Peyer's patch (tissue), 4 donors: ENCODE data around the gene RNASE7. TPM values are rescaled to one million over a fixed set of nuclear protein-coding genes. Genes with fewer than 3 reads are reported as not detected.
A peak's percentile ranks its signal among the peaks of the same experiment; 100 is the strongest.

Experiments used
- DNase-seq, 3 donors: peaks; one replicate each; pipeline ENCODE4 v3.0.0-alpha.2; 2017 to 2019
- H3K27ac ChIP-seq, 4 donors: fragments of 200-600 bp; sonication (generic); one replicate each; pipeline ENCODE4 v1.5.1; 2016 to 2019
- H3K27me3 ChIP-seq, 2 donors: fragments of 200-600 bp; sonication (generic); one replicate each; pipeline ENCODE4 v1.5.1; 2019
- H3K36me3 ChIP-seq, 3 donors: fragments of 200-600 bp; sonication (generic); one replicate each; pipeline ENCODE4 v1.5.1; 2016 to 2019
- H3K4me1 ChIP-seq, 4 donors: fragments of 200-600 bp; sonication (generic); one replicate each; pipeline ENCODE4 v1.5.1; 2016 to 2019
- H3K4me3 ChIP-seq, 4 donors: fragments of 200-600 bp; sonication (generic); 1 replicate in 3 of 4; 2 replicates in 1 of 4; pipeline ENCODE4 v1.5.1; 2016 to 2019; ENCODE audit warnings: mild to moderate bottlenecking in 1 of 4
- H3K9me3 ChIP-seq, 4 donors: fragments of 200-600 bp; sonication (generic); one replicate each; pipeline ENCODE4 v1.5.1; 2016 to 2019; ENCODE audit warnings: mild to moderate bottlenecking in 1 of 4
- POLR2A ChIP-seq, 2 donors: fragments of 450-650 bp; IDR thresholded peaks; one replicate each; pipeline ENCODE4 v1.5.1; 2017; ENCODE audit warnings: antibody characterized with exemption in 2 of 2, mild to moderate bottlenecking in 2 of 2, moderate library complexity in 2 of 2
- total RNA-seq, 4 donors: library from RNA; depleted of rRNA; stranded (reverse); fragments of >200 nt; gene quantifications; one replicate each; pipeline ENCODE4 v1.1.0, GENCODE V29; 2016
- TF ChIP-seq, protein P1 (sequence below), 6 experiments: fragments of 450-650 bp in 4 of 6; fragments of 200-600 bp in 2 of 6; sonication (generic) in 1 of 6; IDR thresholded peaks; one replicate each; pipeline ENCODE4 v1.5.1; 2017 to 2019; ENCODE audit warnings: antibody characterized with exemption in 6 of 6, mild to moderate bottlenecking in 3 of 6, moderate library complexity in 1 of 6

The RNASE7 gene
- total RNA-seq, 4 donors from 2014 or later: not detected

DNA sequence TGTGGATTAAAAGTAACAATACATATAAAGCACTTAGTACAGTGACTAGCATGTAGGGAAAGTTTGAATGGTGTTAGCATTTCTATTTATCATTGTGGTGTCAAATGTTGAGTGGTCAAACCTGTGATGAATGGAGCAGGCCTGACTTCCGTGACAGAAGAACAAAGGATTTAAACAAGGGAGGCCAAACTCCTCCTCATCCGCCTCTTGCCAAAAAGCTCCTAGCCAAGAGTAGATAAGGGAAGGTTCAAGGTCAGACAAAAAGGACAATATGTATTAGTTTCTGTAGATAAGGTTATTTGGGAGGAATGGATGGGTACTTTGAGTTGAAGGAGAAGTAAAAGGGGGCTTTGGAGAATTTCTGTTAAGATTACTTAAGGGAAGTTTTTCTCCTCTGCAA lies 6.5 kb downstream of the RNASE7 start:
- no peak for DNase-seq
- H3K4me3 ChIP-seq: no peak overlapping the region
- no peak for TF ChIP-seq POLR2A (IDR thresholded peaks at IDR 0.05)
- TF ChIP-seq, protein P1, sequence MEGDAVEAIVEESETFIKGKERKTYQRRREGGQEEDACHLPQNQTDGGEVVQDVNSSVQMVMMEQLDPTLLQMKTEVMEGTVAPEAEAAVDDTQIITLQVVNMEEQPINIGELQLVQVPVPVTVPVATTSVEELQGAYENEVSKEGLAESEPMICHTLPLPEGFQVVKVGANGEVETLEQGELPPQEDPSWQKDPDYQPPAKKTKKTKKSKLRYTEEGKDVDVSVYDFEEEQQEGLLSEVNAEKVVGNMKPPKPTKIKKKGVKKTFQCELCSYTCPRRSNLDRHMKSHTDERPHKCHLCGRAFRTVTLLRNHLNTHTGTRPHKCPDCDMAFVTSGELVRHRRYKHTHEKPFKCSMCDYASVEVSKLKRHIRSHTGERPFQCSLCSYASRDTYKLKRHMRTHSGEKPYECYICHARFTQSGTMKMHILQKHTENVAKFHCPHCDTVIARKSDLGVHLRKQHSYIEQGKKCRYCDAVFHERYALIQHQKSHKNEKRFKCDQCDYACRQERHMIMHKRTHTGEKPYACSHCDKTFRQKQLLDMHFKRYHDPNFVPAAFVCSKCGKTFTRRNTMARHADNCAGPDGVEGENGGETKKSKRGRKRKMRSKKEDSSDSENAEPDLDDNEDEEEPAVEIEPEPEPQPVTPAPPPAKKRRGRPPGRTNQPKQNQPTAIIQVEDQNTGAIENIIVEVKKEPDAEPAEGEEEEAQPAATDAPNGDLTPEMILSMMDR (IDR thresholded peaks at IDR 0.05): no peak
- no peak overlapping the region for H3K27ac ChIP-seq
- no peaks in the 10 kb centered on the region for H3K36me3 ChIP-seq
- no peaks in the 10 kb centered on the region for H3K9me3 ChIP-seq
- H3K4me1 ChIP-seq: peaks cover 0 to 4% (median under 1%) of the 10 kb centered on the region in 4 donors
- H3K27me3 ChIP-seq: no peaks in the 10 kb centered on the region

DNA sequence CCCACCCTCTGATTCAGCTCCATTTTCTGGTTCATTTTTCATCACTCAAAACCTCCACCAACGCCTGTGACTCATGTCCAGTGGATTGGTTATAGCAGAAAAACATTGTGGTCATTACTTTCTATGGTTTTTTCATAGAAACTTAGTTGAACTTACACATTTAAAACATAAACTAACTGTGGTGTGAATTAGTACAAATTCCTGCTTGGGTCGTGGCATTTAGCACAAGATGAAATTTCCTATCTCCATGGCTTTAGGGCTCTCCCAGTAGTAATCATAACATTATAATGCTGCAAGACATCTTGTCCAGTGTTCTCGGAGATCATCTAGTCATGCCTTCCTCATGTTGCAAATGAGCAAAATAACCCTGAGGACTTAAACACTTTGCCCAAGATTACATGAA lies 7.1 kb downstream of the RNASE7 start:
- no peak for DNase-seq
- Histone ChIP-seq H3K27me3 (no peaks in the 10 kb centered on the region), H3K9me3 (no peaks in the 10 kb centered on the region), H3K4me1 (no peaks in the 10 kb centered on the region), H3K4me3 (no peak overlapping the region), H3K27ac (no peak overlapping the region), H3K36me3 (no peaks in the 10 kb centered on the region)
- TF ChIP-seq, protein P1 (IDR thresholded peaks at IDR 0.05): no peak
- TF ChIP-seq POLR2A (IDR thresholded peaks at IDR 0.05): no peak

DNA sequence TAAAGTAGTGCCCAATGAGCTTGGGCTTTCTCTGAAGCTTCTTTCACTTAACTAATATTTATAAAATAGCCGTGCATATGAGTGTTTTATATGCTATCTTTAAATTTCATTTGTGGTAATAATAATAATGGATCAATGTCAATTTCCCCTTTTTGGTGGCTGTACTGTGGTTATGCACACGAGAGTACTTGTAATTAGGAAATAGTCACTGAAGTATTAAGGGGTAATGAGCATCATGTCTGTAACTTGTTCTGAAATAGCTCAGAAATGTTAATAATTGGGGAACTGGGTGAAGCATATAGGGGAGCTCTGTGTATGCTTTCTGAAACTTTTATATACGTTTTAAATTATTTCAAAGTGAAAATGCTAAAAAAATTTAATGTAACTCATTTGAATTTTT lies 8.4 kb downstream of the RNASE7 start:
- no peak for DNase-seq
- Histone ChIP-seq H3K27me3 (no peaks in the 10 kb centered on the region), H3K36me3 (no peaks in the 10 kb centered on the region), H3K4me3 (no peak overlapping the region), H3K27ac (no peak overlapping the region), H3K4me1 (no peaks in the 10 kb centered on the region), H3K9me3 (no peaks in the 10 kb centered on the region)
- TF ChIP-seq POLR2A (IDR thresholded peaks at IDR 0.05): no peak
- TF ChIP-seq, protein P1 (IDR thresholded peaks at IDR 0.05): no peak

DNA sequence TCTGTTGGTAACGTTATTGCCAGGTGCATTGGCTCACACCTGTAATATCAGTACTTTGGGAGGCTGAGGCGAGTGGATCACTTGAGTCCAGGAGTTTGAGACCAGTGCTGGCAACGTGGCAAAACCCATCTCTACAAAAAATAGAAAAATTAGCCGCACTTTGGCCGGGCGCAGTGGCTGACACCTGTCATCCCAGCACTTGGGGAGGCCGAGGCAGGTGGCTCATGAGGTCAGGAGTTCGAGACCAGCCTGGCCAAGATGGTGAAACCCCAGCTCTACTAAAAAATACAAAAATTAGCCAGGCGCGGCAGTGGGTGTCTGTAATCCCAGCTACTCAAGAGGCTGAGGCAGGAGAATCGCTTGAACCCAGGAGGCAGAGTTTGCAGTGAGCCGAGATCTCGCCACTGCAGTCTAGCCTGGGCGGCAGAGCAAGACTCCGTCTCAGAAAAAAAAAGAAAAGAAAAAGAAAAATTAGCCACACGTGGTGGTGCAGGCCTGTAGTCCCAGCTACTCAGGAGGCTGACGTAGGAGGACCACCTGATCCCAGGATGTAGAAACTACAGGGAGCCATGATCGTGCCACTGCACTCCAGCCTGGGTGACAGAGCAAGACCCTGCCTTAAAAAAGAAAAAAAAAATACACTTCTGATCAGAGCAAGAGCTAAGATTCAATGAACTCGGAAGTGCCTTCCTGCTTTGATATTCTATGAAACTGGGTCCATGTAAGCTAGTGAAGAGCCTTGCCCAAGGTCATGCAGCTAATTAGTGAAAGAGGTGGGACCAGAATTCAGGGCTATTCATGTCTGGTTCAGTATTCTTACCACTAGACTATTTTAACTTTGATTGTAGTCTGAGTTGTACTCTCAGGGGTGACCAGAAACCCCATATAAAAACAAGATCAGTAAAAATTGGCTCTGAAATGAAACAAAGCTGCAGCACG lies 11.3 kb downstream of the RNASE7 start:
- H3K36me3 ChIP-seq: no peaks in the 10 kb centered on the region
- H3K4me1 ChIP-seq: no peaks in the 10 kb centered on the region
- DNase-seq: no peak
- H3K9me3 ChIP-seq: no peaks in the 10 kb centered on the region
- peak overlapping the region in 1 of 4 donors; percentile 47 for H3K27ac ChIP-seq
- no peaks in the 10 kb centered on the region for H3K27me3 ChIP-seq
- H3K4me3 ChIP-seq: no peak overlapping the region
- TF ChIP-seq, protein P1 (IDR thresholded peaks at IDR 0.05): no peak
- TF ChIP-seq POLR2A (IDR thresholded peaks at IDR 0.05): no peak

DNA sequence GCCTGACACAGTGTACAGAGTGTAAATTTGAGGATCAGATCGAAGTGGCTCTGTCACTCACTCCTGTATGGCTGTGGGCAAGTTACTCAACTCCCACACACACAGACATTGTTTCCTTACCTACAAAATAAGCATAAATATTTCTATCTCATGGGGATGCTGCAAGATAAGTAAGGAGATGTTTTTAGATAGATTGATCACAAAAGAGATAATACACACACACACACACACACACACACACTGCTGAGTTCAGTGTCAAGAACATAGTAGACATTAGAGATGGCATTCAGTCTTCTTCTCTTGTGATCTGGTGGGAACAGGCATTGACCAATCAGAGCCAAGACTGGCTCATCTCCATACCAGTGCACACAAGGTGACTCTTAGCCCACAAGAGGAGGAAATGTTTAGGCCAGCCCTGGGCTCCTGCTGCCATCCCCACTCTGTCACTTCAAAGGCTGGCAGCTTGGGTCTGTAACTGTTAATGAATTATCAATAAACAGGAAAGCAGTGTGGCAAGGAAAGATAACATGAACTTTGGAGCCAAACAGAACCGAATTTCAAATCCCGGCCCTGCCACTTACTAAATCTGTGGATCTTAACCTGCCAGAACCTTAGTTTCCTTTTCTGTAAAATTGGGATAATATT lies 12.1 kb downstream of the RNASE7 start:
- H3K27me3 ChIP-seq: no peaks in the 10 kb centered on the region
- H3K9me3 ChIP-seq: no peaks in the 10 kb centered on the region
- no peak overlapping the region for H3K4me3 ChIP-seq
- peak overlapping the region in 1 of 4 donors; percentile 47 for H3K27ac ChIP-seq
- no peak for DNase-seq
- no peak for TF ChIP-seq POLR2A (IDR thresholded peaks at IDR 0.05)
- TF ChIP-seq, protein P1 (IDR thresholded peaks at IDR 0.05): no peak
- H3K36me3 ChIP-seq: no peaks in the 10 kb centered on the region
- no peaks in the 10 kb centered on the region for H3K4me1 ChIP-seq
